Inflammatory macrophage treated with lipopolysaccharide for 1 hour (primary cell): ENCODE data around the gene PTPN4.

Experiments
- DNase-seq, 2 donors: peaks; one replicate each; pipeline ENCODE4 v3.0.0-alpha.2; 2020 to 2022

PTPN4 gene, protein sequence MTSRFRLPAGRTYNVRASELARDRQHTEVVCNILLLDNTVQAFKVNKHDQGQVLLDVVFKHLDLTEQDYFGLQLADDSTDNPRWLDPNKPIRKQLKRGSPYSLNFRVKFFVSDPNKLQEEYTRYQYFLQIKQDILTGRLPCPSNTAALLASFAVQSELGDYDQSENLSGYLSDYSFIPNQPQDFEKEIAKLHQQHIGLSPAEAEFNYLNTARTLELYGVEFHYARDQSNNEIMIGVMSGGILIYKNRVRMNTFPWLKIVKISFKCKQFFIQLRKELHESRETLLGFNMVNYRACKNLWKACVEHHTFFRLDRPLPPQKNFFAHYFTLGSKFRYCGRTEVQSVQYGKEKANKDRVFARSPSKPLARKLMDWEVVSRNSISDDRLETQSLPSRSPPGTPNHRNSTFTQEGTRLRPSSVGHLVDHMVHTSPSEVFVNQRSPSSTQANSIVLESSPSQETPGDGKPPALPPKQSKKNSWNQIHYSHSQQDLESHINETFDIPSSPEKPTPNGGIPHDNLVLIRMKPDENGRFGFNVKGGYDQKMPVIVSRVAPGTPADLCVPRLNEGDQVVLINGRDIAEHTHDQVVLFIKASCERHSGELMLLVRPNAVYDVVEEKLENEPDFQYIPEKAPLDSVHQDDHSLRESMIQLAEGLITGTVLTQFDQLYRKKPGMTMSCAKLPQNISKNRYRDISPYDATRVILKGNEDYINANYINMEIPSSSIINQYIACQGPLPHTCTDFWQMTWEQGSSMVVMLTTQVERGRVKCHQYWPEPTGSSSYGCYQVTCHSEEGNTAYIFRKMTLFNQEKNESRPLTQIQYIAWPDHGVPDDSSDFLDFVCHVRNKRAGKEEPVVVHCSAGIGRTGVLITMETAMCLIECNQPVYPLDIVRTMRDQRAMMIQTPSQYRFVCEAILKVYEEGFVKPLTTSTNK

DNA sequence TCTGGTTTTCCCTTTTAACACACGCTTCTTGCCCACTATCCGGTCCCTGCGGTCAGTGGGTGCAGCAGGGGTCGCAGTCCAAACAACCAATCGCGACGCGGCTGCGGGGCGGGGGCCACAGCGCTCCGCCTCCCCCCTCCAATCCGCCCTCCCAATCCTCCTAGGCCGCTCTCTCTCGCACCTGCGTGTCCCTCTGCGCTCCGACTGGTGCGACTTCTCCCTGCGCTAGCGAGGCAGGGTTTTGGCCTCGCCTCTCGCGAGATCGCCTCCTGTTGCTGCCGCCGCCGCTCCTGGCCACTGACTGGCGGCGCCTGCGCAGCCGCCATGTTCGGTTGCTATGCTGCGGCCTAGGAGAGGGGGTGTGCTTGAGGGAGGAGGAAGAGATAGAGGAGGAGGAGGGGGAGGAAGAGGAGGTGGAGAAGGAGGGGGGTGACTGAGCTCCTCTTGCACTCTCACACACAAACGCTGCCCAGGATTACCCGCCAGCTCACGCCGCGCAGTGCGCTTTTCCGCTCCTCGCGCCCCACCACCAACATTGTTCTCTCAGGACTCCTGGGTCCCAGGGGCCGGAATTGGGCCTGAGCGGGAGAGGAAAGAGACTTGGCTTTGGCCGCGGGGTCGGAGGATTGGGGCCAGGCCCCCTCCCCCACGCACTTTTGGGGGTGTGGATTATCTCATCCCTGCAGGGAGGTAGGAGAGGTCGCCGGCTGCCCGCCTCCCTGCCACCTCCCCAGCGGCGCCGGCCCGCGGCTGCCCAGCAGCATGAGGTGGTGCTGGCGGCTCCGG lies at the start of gene PTPN4:
PTPN4 (plus strand) TSS at position 472 of the 786 bp plus-strand sequence. CDS start 49,932 bp downstream, outside the sequence.
- DNase-seq: peak; percentile 91

DNA sequence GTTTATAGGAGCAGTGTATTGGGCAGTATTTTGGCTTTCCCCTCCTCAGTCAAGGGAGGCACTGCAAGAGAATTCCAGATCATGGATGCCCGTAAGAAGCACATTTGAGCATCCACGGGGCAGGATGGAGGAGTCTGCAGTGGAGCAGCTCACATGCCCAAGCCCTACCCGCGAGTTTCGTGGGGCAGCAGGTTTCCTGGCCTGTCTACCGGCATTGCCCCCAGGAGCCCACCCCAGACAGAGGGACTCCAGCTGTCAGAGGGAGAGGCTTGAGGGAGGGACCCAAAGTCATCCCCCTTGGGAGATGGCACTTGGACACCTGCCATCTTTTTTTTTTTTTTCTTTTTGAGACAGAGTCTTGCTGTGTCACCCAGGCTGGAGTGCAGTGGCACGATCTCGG lies 49.4 kb upstream of the PTPN4 start:
- no peak for DNase-seq

DNA sequence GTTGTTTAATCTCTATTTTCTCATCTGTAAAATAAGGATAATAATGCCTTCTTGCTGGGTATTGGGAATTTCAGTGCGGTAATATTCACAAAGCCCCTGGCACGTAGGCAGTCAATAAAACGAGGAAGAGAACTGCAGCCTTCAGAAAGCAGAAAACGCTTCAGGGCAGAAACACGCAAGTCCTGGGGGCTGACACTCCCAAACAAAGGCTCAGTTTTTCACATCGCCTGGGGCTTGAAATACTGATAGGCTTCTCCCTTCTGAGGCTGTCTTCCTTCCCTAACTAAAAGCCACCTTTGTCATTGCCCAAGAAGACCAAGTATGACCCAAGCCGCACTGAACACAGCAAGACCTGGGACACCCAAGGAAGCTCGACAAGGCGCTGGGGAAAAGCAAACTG lies 48.4 kb upstream of the PTPN4 start:
- no peak for DNase-seq

DNA sequence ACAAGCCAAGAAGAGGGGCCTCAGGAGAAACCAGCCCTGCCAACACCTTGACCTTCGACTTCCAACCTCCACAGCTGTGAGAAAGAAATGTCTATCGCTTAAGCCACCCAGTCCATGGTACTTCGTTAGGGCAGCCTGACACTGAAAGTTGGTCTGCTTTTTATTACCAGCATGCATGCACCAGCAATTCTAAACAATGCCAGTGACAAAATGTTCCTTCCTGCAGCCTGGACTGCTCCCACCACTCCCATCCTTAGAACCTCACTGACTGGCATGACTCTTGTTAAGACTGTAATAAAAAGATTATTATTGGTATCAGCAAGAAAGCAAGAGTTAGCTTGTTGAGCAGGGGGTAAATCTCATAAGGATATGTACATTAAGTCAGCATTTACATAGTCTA lies 47.2 kb upstream of the PTPN4 start:
- DNase-seq: no peak

DNA sequence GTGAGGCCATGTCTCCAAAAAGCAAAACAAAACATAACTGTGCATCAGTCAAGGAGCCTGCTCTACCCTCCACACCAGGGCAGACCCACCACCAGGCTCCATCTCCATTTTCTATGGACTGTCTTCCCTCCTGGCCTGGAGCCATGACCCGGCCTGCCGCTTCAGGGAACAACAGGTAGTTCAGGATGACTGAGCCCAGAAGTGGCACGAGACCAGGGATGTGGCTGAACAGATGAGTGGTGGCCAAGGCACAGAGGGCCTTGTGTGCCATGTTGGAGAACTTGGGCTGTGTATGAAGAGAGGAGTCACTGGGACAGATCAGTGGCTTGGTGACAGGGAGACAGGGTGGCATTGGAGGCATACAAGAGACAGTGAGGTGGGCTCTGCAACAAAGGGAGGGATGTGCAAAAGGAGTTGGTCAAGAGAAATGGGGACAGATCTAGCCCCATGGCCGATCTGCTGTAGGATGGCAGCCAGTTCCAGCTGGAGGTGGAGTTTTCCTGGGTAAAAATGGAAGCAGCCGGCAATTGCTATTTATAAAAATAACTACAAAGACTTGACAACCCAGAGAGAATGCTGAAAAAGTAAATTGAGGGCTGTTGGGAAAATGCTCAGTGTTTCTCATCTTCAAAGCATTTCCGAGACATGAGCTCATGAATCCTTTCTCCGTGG lies 45.8 kb upstream of the PTPN4 start:
- no peak for DNase-seq

DNA sequence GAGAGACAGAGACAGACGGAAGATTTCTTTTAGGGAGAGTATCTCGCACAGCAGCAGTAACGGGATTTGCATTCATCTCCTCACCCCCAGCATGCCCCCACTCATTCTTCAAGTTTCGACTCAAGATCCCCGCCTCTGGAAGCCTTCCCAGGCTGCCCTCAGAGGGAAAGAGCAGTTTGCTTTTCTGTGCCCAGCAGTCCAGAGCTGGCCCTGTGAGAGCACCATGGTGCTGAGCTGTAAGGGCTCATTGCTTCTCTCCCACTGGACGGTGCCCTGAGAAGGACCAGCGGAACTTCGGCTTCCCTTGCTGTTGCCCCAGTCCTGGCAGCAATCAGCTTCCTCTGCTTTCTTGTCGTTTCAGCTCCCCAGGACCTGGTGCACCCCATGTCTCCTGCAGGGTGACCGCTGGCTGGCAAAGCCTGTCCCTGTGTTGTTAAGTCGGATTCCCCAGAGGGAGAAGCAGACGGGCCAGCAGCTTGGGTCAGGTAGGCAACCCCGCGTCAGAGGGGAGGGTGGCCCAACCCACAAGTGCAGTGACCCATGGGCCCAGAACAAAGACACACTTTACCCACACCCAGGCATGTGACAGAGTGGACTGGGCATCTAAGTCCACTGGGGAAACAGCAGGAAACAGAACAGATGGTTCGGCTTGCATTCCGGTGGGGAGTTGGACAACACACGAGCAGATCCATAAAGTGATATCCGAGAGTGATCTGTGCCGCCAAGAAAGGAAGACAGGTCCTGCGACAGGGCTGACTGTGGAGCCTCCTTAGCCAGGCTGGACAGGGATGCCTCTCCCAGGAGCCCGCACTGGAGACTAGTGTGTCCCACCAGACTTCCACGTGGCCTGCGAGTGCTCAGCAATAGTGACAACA lies 44.1 kb upstream of the PTPN4 start:
- DNase-seq: no peak

DNA sequence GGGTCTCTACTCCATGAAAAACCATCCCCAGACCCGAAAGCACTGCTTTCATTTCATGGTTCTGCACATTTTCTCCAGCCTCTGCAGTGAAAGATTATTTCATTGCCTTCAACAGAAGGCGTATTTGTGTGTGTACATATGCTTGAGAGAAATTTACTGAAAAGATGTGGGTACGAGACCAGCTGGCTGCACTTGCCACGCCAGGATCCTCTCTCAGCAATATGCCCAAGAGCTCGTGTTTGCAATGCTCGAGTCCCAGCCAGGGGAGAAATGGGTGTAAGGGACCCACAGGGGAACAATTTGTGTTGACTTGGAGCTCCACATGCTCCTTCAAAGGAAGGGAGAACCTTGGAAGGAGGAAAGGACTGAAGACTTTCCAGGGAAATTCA lies 43.4 kb upstream of the PTPN4 start:
- DNase-seq: no peak

DNA sequence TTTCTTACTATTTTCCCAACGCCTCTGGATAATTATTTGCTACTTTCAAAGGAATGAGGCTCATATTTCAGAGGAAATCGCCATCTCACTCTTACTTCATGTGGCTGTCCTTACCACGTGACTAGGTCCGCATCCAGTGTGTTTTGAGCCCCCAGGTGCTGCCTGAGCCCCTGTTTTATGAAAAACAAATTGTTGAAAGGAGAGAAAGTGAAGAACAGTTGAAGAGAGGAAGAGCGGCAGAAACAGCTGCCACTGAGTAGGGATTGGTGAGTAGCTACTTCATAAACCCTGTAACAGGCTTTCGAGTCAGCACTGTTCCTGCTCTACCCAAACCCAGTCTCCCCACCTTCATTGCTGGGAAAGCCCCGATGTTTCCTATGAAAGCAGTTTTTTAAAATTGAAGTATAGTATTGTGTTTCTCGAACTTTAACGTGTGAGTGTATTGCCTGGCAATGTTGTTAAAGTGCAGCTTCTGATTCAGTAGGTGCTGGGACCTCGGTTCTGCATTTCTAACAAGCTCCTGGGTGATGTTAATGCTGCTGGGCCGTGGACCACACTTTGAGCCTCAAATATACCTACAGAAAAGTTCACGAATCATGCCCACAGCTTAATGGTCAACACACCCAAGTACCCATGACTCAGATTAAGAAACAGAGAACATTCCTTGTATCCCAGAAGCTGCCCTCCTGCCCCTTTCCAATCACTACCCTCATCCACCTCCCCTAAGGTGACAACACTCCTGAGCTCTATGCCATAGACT lies 41.0 kb upstream of the PTPN4 start:
- DNase-seq: no peak

DNA sequence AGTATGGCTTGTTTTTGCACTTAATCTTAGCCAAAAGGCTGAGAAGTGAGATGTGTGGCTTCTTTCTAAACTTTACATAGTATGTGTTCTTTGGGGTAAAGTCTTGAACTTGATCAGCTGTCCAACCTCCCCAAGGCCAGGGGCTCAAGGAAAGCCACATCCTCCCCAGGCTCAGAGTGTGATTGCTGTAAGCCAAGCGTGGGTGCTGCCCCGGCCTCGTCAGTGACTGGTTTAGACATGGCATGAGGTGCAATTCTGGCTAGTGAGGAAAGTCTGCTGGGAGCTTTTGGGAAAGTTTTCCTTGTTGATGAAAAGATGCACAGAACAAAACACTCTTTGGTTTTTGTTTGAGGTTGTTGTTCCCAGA lies 40.5 kb upstream of the PTPN4 start:
- no peak for DNase-seq

DNA sequence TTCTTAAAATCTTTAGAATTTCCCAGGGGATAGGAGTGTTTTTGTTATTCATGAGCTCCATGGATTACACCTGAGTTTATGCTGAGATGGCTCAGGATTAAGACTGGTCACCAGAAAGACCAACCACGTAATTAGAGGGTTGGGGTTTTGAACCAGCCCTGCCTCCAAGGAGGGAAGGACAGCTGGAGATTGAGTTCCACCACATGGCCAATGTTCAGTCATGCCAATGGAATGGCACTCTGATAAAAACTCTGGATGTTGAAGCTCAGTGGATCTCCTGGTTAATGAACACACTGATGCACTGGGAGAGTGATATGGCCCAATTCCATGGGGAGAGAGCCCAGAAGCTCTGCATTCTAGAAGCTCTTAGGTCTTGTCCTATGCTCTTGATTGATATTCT lies 38.7 kb upstream of the PTPN4 start:
- no peak for DNase-seq

DNA sequence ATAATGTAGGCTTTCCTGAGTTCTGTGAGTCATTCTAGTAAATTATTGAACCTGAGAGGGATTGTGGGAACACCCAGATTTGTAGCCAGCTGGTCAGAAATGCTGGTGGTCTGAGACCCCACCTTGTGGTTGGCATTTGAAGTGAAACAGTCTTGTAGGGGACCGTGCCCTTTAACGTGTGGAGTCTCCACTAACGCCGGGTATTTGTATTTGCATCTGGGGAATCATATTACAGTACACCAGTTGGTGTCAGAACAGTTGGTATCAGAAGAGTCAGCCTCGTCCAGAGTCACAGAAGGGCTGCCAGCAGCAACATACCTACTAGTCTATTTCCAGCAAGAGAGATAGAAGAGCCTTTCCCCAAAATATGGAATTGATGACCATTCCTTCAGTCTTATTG lies 38.3 kb upstream of the PTPN4 start:
- DNase-seq: no peak

DNA sequence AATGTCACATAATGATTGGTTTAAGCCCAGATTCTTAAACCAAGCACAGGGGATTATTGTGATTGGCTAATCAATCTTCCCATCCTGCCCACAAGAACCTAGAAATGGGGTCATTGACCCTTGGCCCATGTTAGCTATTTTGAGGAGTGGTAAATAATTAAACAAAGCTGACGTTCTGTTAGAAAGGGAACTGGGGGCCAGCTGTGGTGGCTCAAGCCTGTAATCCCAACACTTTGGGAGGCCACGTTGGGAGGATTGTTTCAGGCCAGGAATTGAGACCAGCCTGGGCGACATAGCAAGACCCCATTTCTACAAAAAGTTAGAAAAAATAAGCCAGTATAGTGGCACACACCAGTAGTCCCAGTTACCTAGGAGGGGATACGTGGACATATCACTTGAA lies 37.8 kb upstream of the PTPN4 start:
- no peak for DNase-seq

DNA sequence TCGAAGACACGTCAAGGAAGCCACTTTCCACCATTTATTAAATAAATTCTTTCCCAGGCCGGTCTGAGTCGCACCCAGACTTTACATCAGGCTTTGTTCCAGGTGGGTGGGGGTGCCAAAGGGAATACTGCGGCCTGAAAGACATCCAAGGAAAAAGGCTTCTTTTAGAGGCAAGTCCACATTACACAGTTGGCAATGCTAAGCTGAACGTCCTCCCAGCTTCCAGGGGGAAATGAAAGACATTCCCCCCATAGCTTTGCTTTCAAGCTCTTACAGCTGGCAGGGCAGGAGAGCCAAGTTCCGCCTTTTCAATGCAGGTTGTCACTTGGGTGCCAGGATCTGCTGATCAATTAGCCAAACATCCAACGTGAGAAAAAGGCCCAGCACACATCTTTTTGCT lies 36.5 kb upstream of the PTPN4 start:
- no peak for DNase-seq

DNA sequence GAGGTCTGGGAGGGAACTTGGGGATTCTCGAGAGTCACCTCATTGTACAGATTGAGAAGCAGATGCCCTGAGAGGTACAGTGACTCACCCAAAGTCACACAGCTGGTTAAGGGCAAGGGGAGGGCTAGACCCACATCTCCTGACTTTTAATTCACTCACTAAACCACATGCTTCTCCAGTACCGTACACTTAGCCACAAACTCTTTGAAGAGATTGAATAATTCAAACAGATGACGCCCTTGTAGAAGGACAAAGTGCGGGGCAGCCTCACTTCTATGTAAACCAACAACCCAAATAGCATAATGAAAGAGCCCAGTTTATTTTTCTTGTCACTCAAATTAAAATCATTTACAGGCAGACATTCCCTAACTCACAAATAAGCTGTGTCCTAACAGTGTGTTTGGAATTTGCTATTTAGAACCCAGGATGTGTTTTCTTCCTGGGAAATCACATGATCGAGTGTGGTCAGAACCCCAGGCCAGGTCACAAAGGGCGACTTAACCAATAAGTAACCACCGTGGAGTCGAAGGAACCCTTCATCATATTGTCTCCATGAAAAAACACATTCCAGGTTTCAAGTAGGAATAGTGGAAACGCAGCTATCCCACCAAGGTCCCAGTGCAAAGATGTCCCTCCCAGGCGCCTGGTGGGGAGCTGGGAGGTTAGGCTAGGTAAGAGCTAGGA lies 35.8 kb upstream of the PTPN4 start:
- DNase-seq: no peak

DNA sequence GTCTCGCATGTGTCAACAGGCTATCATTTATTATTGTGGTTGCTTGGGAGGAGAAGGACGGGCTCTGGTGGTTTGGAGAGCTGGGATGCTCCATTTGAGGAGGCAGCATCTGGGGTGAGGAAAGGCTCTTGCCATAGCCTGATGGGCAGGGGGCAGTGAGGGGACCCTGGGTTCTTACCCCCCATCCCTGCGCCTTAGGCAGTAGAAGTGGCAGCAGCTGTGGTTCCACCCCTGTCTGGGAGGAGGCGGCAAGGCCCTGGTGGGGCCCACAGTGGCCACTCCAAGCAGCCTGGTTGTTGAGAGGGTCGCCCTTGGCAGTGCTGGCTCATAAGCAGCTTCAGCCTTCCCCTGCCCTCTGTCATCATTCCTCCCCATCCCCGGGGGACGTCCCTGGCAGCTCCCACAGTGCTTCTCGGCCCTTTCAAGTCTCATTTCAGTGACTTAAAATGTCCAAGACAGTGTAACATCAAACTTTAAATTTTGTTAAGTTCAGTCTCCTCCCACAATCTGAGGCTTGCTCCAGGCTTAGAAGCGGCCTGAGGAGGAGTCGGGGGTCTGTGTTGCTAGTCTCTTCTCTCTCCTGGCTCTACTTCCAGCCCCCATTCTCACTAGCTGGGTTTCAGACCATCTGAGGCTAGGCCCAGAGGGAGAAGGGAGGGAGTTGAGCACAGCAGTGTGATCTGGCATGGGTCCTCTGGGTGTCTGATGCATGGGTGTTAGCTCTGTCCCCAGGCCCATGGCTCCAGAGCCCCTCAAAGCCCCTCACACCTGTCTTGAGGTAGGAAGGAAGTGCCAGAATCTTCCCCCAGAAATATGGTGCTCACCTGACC lies 34.9 kb upstream of the PTPN4 start:
- DNase-seq: no peak

DNA sequence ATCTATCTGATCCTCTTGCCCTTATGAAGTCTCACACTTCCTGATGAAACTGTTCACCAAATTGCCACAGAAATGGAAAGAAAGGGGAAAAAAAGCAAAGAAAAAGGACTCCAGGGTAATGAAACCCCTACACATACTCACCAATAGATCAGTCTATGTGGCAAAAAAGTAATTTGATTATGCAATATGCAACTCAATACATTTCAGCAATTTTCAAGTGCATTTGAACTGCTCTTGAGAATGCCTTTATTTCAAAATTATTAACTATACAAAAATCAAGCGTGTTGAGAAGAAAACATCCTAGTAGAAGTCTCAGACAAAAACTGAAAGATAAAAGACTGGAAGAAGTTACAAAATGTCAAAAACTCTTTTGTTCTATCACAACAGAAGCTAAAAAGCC lies 32.2 kb upstream of the PTPN4 start:
- no peak for DNase-seq

DNA sequence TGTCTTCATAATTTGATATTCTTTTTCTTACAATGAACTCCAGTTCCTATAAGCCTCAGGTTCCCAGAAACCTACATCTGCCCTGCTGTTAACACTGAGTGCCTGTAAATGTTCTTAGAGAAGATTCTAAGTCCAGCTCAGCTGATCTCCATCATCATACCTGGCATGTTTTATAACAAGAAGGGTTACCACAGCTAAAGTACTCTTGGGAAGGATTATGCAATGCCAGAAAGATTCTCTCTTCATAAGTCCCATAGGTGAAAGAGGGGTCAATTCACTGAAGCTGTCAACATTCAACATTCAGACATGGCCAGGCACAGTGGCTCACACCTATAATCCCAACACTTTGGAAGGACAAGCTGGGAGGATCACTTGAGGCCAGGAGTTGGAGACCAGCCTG lies 31.3 kb upstream of the PTPN4 start:
- DNase-seq: no peak

DNA sequence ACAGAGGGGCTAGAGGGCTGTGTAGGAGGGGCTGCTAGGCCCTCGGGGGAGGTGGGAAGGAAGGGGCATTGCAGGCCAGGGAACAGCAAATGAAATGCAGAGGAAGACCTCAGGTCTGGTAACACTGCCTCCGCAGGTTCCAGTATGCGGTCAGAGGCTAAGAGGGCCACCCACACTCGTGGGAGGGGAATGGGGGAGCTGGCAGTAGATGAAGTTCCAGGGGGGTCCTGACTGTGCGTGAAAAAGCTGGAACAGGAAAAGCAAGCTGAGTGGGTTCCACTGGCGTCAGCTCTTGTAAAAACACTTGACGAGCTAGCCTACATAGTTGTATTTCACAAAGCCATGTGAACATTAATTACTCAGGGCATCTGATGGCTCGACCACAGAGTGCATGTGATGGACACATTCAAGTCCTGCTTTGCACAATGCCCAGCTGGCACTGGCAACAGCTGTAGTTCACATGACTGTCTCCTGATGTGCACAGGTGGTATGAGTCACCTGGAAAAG lies 29.0 kb upstream of the PTPN4 start:
- no peak for DNase-seq

DNA sequence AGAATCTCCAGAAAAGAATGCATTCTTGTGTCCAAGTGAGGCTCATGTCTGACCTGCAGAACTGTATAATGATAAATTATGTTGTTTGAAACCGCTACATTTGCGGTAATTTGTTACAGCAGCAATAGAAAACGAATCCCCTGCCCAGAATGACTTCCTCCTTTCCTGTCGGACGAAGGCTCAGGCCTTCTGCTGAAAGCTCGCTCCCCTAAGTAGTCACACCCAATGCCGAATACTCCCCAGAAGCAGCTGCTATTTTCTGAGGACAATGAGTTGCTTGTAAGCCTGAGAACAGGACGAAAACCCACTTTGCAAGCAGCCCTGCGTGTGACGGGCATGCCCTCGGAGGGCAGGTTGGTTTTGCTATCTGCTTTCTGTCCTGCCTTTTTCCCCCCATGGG lies 27.7 kb upstream of the PTPN4 start:
- no peak for DNase-seq
